ENCODE results near the gene PHACTR2.

The PHACTR2 gene

GRCh38 chr6:143857651-143858050 is 179.9 kb downstream of the PHACTR2 start:
- TF ChIP-seq MAX (IDR thresholded peaks at IDR 0.05) (no peak), REST (IDR thresholded peaks at IDR 0.05; ENCODE audit: low read depth) (no peak), USF1 (IDR thresholded peaks at IDR 0.05) (no peak)

GRCh38 chr6:143859891-143860660 is 182.3 kb downstream of the PHACTR2 start:
- TF ChIP-seq ZBTB7A (IDR thresholded peaks at IDR 0.05; ENCODE audit: low read depth) (no peak), USF1 (IDR thresholded peaks at IDR 0.05) (no peak), CREB1 (IDR thresholded peaks at IDR 0.05; ENCODE audit: low read depth) (no peak), YY1 (IDR thresholded peaks at IDR 0.05; ENCODE audit: low read depth) (no peak), EGR1 (IDR thresholded peaks at IDR 0.05) (no peak), CEBPB (IDR thresholded peaks at IDR 0.05) (no peak), TEAD4 (IDR thresholded peaks at IDR 0.05) (no peak), REST (IDR thresholded peaks at IDR 0.05; ENCODE audit: low read depth) (no peak)

GRCh38 chr6:143863771-143864170 is 186.0 kb downstream of the PHACTR2 start:
- TF ChIP-seq TAF1 (IDR thresholded peaks at IDR 0.05; ENCODE audit: low read depth): no peak
- no peak for TF ChIP-seq EP300 (IDR thresholded peaks at IDR 0.05; ENCODE audit: borderline replicate concordance)
- TF ChIP-seq MAX (IDR thresholded peaks at IDR 0.05): no peak
- no peak for TF ChIP-seq NFIC (IDR thresholded peaks at IDR 0.05)
- no peak for TF ChIP-seq TCF12 (IDR thresholded peaks at IDR 0.05; ENCODE audit: low read depth)
- TF ChIP-seq TEAD4 (IDR thresholded peaks at IDR 0.05): no peak
- TF ChIP-seq CEBPB (IDR thresholded peaks at IDR 0.05): no peak
- TF ChIP-seq ZBTB7A (IDR thresholded peaks at IDR 0.05; ENCODE audit: low read depth): no peak
- TF ChIP-seq REST (IDR thresholded peaks at IDR 0.05; ENCODE audit: low read depth): no peak
- no peak for TF ChIP-seq CREB1 (IDR thresholded peaks at IDR 0.05; ENCODE audit: low read depth)
- no peak for TF ChIP-seq RAD21 (IDR thresholded peaks at IDR 0.05; ENCODE audit: low read depth)
- TF ChIP-seq YY1 (IDR thresholded peaks at IDR 0.05; ENCODE audit: low read depth): no peak
- no peak for TF ChIP-seq EGR1 (IDR thresholded peaks at IDR 0.05)
- TF ChIP-seq FOXM1 (IDR thresholded peaks at IDR 0.05; ENCODE audit: borderline replicate concordance, low read depth): no peak
- TF ChIP-seq USF1 (IDR thresholded peaks at IDR 0.05): no peak

GRCh38 chr6:143864234-143864633 is 186.5 kb downstream of the PHACTR2 start, which contains the start of gene ZC2HC1B:
TSS of gene ZC2HC1B (plus strand) at chr6:143864474. CDS start at chr6:143864540, 66 bp downstream.
- TF ChIP-seq CEBPB (IDR thresholded peaks at IDR 0.05): no peak
- no peak for TF ChIP-seq TCF12 (IDR thresholded peaks at IDR 0.05; ENCODE audit: low read depth)
- TF ChIP-seq USF1 (IDR thresholded peaks at IDR 0.05): no peak
- no peak for TF ChIP-seq REST (IDR thresholded peaks at IDR 0.05; ENCODE audit: low read depth)

All from Ishikawa (cell line).